NT2/D1 (cell line): ENCODE measurements around the gene ARHGAP32.

Experiments used
- DNase-seq: peaks from one replicate; pipeline ENCODE4 v3.0.0-alpha.2; 2011; ENCODE audit warnings: low read depth, low spot score
- H3K27me3 ChIP-seq: 2 replicates; pipeline ENCODE4 v1.6.0; 2011; ENCODE audit warnings: mild to moderate bottlenecking; ENCODE audit not compliant: insufficient read length, insufficient read depth
- H3K36me3 ChIP-seq: 2 replicates; pipeline ENCODE4 v1.6.1; 2011; ENCODE audit warnings: mild to moderate bottlenecking, low read length, mixed read lengths; ENCODE audit not compliant: insufficient read depth, insufficient read length
- H3K4me1 ChIP-seq: 2 replicates; pipeline ENCODE4 v1.5.1; 2011; ENCODE audit not compliant: insufficient read depth, insufficient read length
- H3K4me3 ChIP-seq: 2 replicates; pipeline ENCODE4 v1.5.1; 2011; ENCODE audit warnings: low read depth; ENCODE audit not compliant: insufficient read length
- H3K9ac ChIP-seq: 2 replicates; pipeline ENCODE4 v1.6.0; 2011; ENCODE audit warnings: low read depth; ENCODE audit not compliant: insufficient read length
- H3K9me3 ChIP-seq: 2 replicates; pipeline ENCODE4 v1.5.1; 2011; ENCODE audit warnings: mild to moderate bottlenecking, low read length; ENCODE audit not compliant: insufficient read depth
- SUZ12 ChIP-seq: IDR thresholded peaks from 2 replicates; pipeline ENCODE4 v1.6.1; 2011; ENCODE audit not compliant: insufficient read length, insufficient read depth; ENCODE audit errors: extremely low read depth
- YY1 ChIP-seq: IDR thresholded peaks from 2 replicates; pipeline ENCODE4 v1.6.1; 2011; ENCODE audit not compliant: insufficient read length, insufficient read depth
- ZNF274 ChIP-seq: IDR thresholded peaks from 2 replicates; pipeline ENCODE4 v1.6.1; 2011; ENCODE audit warnings: mild to moderate bottlenecking, low read depth, low read length

ARHGAP32 gene

DNA sequence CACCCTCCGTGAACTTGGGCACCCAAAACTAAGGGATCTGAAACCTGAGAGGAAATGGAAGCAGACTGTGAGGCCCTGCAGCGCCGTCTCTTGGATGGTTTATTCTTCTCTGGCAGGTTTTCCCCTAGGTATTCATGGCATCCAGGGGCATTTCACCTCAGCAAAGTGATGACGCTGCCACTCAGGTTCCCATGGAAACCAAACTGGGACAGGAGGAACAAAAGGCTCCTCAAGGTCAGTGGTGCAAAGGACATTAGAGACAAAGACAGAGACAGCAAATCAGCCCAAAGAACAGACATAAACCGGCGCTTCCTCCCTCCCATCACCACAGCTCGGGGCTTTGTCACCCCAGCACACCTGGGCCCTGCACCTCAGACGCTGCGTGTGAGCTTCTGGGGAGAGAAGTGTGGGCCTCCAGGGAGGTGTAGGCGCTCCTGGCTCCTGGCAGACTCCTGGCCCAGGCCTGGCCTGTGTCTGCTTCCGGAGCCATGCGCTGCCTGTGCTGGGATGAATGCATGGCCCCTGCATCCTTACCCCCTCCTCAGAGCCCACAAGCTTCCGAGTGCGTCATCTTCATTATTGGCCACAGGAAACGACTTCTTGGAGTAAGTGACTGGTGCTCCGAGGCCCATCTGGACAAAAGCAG lies 255.4 kb downstream of the ARHGAP32 start:
- Histone ChIP-seq H3K36me3 (no peaks in the 10 kb centered on the region), H3K9ac (no peak overlapping the region), H3K4me1 (peaks cover 2% of the 10 kb centered on the region)

GRCh38 chr11:128934926-128935325 lies 257.2 kb downstream of the ARHGAP32 start:
- no peaks in the 10 kb centered on the region for H3K36me3 ChIP-seq
- no peak overlapping the region for H3K9ac ChIP-seq
- TF ChIP-seq SUZ12 (no peak), YY1 (no peak), ZNF274 (no peak)
- no peak for DNase-seq
- H3K4me1 ChIP-seq: peaks cover 2% of the 10 kb centered on the region
- no peaks in the 10 kb centered on the region for H3K27me3 ChIP-seq
- H3K9me3 ChIP-seq: no peaks in the 10 kb centered on the region
- no peak overlapping the region for H3K4me3 ChIP-seq

More for the DNA sequence above, 255.4 kb downstream of the ARHGAP32 start:
- TF ChIP-seq SUZ12 (no peak), ZNF274 (no peak), YY1 (no peak)
- peak; percentile 63 for DNase-seq
- Histone ChIP-seq H3K9me3 (no peaks in the 10 kb centered on the region), H3K4me3 (no peak overlapping the region), H3K27me3 (no peaks in the 10 kb centered on the region)

- no peak overlapping the region for H3K9ac ChIP-seq
- H3K4me3 ChIP-seq: no peak overlapping the region
- H3K9me3 ChIP-seq: no peaks in the 10 kb centered on the region
- no peaks in the 10 kb centered on the region for H3K27me3 ChIP-seq
- no peak for DNase-seq
- H3K4me1 ChIP-seq: peaks cover 5% of the 10 kb centered on the region
- TF ChIP-seq YY1 (no peak), ZNF274 (no peak), SUZ12 (no peak)
- no peaks in the 10 kb centered on the region for H3K36me3 ChIP-seq
These were observed 257.8 kb downstream of the ARHGAP32 start for GRCh38 chr11:128934351-128934750.

GRCh38 chr11:128933481-128934178 lies 258.5 kb downstream of the ARHGAP32 start:
- Histone ChIP-seq H3K4me1 (peaks cover 7% of the 10 kb centered on the region), H3K4me3 (no peak overlapping the region), H3K9ac (no peak overlapping the region), H3K27me3 (no peaks in the 10 kb centered on the region), H3K36me3 (no peaks in the 10 kb centered on the region), H3K9me3 (no peaks in the 10 kb centered on the region)
- TF ChIP-seq SUZ12 (no peak), YY1 (no peak), ZNF274 (no peak)
- no peak for DNase-seq

DNA sequence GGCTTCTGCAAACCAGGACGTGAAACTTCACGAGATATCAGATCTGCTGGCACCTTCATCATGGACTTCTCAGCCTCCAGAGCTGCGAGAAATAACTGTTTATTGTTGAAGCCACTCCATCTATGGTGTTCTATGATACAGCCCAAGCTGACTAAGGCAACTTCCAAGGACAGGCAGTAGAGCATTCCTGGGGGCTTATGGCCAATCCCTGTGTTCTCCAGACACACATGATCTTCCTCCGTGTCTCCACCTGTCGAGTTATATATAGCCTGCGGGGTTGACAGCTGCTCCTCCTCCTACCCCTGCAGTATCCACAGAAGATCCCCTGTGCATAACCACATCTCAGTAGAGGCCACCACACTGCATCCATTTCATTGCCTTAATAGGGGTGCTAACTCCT lies 260.5 kb downstream of the ARHGAP32 start:
- Histone ChIP-seq H3K4me3 (no peak overlapping the region), H3K9ac (no peak overlapping the region), H3K9me3 (no peaks in the 10 kb centered on the region), H3K4me1 (peaks cover 9% of the 10 kb centered on the region), H3K27me3 (no peaks in the 10 kb centered on the region), H3K36me3 (no peaks in the 10 kb centered on the region)
- DNase-seq: no peak
- TF ChIP-seq SUZ12 (no peak), ZNF274 (no peak), YY1 (no peak)

- H3K9ac ChIP-seq: no peak overlapping the region
- no peaks in the 10 kb centered on the region for H3K27me3 ChIP-seq
- H3K4me1 ChIP-seq: peaks cover 9% of the 10 kb centered on the region
- no peak for DNase-seq
- no peak for TF ChIP-seq ZNF274
- no peak for TF ChIP-seq YY1
- no peak for TF ChIP-seq SUZ12
- H3K4me3 ChIP-seq: no peak overlapping the region
- H3K9me3 ChIP-seq: no peaks in the 10 kb centered on the region
- no peaks in the 10 kb centered on the region for H3K36me3 ChIP-seq
These were observed 261.1 kb downstream of the ARHGAP32 start for GRCh38 chr11:128931066-128931465.

GRCh38 chr11:128929991-128930390 lies 262.1 kb downstream of the ARHGAP32 start:
- DNase-seq: no peak
- H3K9me3 ChIP-seq: no peaks in the 10 kb centered on the region
- H3K9ac ChIP-seq: peak overlapping the region; percentile 10
- H3K4me1 ChIP-seq: peaks cover 9% of the 10 kb centered on the region
- no peaks in the 10 kb centered on the region for H3K27me3 ChIP-seq
- no peak overlapping the region for H3K4me3 ChIP-seq
- TF ChIP-seq SUZ12: no peak
- no peak for TF ChIP-seq YY1
- no peak for TF ChIP-seq ZNF274
- H3K36me3 ChIP-seq: no peaks in the 10 kb centered on the region
